Left colon (tissue), 2 donors: ENCODE measurements around the gene RPS6KL1. TPM values are rescaled to one million over a fixed set of nuclear protein-coding genes. Genes with fewer than 3 reads are reported as not detected.

Source experiments
- ATAC-seq: fragments of 200-7000 bp; cut with Tn5 transposase; one replicate; pipeline ENCODE4 v1.9.1; 2020; ENCODE audit warnings: mild to moderate bottlenecking, moderate library complexity
- DNase-seq, 2 donors: peaks; one replicate each; pipeline ENCODE4 v3.0.0-alpha.2; 2020
- intact Hi-C, 2 donors: fragments of 100-400 bp; cut with DNase I in 1 of 2; cut with micrococcal nuclease in 1 of 2; formaldehyde crosslinking; loops; one replicate each; pipeline versions ENCODE4 v1.11.2 to v1.14.0; 2022; cut with DNase I, micrococcal nuclease
- total RNA-seq, 2 donors: library from RNA; stranded (reverse); fragmentation: NEBNext Ultra II Directional; extraction: Animal tissue kit (Norgen Biotek cat#: 25700); gene quantifications; one replicate each; pipeline ENCODE4 v1.2.1, GENCODE V29; 2021
- donor health status: DM: no; HTN: no; CAD: no.
- donor health status: DM: yes; HTN: yes; CAD: no.

Gene RPS6KL1
- total RNA-seq, 2 donors from 2014 or later, result 9.7 to 13.3 TPM

DNA sequence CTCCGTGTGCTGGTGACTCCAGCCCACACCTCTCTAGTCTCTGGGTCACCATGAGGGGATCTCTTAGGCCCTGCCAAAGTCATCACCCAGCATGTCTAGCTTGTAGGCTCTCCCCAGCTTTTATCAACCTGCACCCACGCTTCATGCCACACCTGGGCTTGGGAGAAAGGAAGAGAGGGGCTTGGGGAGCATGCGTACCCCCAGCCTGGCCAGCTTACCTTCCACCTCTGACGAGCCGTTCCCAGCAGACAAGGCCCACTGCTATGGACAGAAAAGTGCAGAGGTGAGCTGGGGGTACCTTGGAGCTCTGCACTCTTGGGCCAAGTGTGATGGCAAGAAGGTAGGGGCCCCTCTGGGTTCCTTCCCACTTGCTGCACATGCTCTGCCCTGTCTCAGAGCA is 30.6 kb upstream of the RPS6KL1 start:
- DNase-seq, result no peak
- ATAC-seq, result no peak
- intact Hi-C loops, result no loop called here

DNA sequence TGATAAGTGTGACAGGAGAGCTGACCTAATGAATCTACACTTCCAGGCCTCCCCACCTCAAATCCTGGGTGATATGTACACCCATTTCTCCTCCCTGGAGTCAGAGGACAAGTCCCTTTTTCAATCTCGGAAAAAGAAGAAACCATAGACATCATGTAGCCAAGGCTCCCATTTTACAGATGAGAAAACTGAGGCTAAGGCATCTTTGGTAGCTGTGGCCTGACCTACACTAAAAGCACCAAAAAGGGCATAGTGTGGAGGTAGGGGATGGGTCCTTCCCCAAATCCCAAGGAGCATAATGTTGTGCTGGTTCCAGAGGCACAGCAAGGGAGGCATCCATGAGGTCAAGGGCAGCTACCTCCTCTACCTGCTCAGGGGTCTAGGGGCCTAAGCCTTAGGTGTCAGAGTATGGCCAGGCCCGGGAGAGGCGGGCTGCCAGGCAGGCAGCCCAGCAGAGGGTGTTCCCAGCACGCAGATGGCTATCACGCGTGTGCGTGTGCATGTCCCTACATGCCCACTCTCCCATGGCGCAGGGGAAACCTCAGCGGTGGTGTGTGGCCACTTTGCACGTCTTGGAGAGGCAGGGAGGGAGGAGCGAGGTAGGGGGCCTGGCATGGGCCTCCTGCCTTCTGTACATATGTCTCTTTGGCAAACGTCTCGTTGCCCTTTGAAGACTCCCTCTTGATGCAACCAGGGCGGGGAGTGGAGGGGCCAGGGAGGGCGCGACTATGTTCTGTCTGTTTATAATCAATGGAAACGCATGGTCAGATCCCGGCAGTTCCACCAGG is 29.8 kb upstream of the RPS6KL1 start:
- no peak for DNase-seq
- intact Hi-C loops, result no loop called here
- ATAC-seq, result no peak

DNA sequence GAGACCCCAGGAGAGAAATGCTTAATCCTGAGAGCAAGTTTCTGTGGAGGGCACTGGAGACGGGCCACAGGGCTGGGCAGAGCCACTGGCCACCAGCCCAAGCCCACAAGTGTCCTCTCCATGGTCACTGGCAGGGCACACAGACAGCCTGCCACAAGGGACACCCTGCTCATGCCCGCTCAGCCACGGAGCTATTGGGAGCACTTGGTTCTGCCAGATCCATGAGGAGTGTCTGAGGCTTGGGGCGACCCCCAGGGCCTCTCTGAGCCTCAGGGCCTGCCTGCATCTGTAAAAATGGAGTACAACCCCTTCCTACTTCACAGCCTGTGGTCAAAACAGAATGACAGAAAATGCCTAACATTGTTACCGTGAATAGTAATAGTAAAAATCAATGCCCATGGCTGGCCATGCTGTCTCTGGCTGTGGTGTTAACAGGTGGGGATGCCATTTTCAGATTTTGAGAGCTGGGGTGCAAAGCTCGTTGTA is 29.2 kb upstream of the RPS6KL1 start:
- intact Hi-C loops, result no loop called here
- ATAC-seq, result no peak
- DNase-seq, result no peak

DNA sequence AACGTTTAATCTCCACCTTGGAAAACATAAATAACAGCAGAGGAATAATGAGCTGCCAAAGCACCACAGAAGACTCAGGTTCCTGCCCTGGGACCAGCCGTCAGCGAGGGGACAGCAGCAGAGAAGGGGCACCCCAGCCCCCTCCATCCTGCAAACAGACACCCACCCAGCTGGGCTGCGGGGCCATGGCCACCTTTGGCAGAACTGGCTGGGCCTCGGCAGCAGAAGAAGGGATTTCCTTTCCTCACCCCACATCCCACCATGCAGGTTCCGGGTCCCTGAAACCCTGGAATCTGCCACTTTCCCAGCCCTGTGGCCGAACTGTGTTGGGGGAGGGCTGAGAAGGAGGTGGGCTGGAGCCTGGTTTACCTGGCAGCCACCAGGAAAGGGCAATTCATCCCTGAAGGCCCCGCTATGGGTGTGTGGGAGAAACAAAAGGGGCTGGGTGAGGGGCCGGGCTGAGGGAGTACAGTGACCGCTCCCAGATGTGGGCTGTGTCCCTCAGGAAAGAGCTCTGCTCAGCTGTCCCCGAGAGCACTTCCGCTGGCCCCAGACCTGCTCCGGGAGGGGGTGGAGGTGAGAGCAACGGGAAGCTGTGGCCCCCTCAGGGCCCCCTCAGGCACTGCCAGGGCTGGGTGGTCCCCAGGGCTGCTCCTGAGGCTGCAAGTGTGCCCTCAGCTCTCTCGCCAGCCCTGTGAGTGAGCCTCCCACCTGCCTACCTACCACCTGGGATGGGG is 28.6 kb upstream of the RPS6KL1 start:
- DNase-seq (no peak), ATAC-seq (no peak)
- intact Hi-C loops, result no loop called here

DNA sequence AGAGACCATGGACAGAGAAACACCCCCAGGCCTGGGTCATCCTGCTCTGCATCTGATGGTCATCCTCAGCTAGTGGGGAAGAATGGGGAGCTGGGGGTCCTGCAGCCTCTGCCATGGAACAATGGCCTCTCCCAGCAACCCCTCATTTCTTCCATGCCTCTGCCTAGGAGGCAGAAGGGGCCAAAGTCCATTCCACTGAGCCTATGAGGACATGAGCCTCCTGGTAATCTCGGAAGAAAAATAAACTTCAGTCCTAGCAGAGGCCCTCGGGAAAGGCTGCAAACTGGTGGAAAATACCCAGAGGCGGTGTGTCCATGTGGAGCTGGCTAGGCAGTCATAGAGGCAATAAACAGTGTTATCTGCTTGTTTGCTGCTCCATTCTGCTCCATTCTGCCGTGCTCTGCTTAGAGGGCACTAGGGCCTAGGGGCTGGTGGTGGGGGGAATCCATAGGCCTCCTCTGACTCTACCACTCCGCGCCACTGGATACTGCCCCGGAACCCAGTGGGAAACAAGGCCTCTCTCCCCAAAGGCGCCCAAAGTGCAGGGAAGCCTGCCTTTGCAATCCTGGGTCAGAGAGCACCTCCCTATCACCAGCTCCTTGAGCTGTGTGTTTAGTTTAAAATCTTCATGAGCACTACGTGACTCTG is 27.9 kb upstream of the RPS6KL1 start:
- intact Hi-C loops, result no loop called here
- DNase-seq, result no peak

DNA sequence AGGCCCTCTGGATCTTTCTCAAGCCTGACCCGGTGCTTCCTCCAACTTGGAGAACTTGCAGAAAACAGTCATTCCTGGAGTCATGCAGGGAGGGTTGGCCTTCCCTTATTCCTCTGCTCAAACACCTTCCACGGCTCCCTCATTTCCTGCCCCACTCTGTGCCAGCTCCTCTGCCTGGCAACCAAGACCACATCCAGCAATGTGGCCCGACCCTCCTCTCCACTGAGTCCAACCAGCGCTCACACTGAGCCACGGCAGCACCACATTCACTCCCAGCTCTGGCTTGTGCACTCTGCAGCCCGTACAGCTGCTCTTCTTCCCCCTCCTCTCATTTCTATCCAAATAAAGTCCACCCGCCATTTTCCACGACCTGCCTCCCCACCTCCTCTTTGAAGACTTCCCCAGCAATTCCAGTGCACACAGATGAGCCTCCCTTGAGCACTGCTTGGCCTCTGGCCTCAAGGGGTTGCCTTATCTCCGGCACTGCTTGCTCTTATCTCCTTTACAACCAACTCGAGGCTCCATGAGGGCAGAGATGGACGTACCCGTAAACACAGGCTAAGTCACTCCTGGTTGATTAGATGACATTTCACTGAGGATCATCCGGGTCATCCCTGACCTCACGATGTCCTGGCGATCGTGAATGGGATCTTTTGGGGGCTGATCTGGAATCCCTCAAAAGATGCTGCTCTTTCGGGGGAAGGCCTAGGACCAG is 27.0 kb upstream of the RPS6KL1 start:
- intact Hi-C loops, result loop anchor here in 1 of 2 donors (5.0 kb wide), 1 partner anchor 137 kb away; no protein-coding TSS in a partner anchor
- DNase-seq (no peak), ATAC-seq (no peak)

More for the DNA sequence above, 27.9 kb upstream of the RPS6KL1 start:
- ATAC-seq, result peak; percentile 75

DNA sequence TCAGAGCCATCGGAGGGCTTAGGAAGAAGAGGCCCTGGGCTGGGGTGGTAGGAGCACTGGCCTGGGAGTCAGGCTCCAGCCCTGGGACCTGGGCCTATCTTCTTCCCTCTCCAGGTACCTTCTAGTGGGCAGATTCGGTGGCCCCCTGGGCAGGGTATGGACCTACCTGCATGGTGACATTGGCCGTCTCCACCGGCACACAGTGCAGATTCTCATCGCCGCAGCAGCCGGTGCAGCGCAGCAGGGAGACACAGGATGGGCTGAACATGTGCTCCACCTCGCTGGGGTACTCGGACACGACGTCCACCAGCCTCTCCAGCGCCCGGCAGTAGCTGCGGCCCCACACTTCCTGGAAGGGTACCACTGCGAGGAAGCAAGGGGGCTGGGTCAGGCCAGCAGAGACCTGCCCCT is 26.1 kb upstream of the RPS6KL1 start:
- intact Hi-C loops, result loop anchor here in 1 of 2 donors (5.0 kb wide), 1 partner anchor 138 kb away; no protein-coding TSS in a partner anchor
- no peak for ATAC-seq
- no peak for DNase-seq

DNA sequence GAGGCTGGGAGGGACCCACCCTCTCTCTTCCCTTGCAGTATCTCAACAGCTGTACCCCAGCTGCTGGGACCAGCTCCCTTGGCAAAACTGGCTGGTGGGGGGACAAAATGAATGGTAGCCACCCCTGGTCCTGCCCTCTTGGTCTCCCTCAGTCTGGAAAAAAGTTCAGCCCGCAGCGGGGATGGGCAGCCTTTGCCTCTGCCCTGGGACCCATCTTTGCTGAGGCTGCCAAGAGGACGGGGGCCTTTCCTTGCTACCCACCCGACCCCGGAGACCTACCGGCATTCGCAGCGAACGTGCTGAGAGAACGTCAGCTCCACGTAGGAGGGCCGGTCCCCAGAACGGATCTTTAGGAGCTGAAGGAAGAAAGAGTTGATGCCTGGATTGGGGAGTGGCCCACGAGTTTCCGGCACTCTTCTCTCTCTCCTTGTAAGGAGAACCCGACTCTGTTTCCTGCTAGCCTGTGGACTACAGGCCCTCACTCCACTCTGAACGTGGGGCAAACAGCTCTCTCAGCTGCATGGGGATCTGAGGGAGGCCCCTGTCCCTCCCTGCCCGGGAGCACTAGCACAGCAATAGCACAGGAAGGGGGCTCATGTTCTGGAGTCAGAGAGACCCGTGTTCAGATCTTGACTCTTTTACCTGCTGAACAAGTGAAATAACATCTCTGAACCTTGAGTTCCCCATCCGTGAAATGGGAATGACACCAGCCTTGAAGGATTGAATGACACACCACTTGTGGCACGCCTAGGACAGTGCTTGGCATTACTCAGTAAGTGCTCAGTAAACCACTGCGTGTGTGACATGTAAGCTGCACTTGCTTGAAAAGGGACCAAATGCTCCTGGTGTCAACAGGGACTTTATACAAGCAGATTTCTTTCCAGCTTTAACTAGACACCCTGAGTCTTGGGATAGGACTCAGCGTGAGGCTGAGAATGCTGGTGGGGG is 25.4 kb upstream of the RPS6KL1 start:
- ATAC-seq (no peak), DNase-seq (no peak)
- intact Hi-C loops, result loop anchor here in 1 of 2 donors (5.0 kb wide), 1 partner anchor 139 kb away; no protein-coding TSS in a partner anchor

DNA sequence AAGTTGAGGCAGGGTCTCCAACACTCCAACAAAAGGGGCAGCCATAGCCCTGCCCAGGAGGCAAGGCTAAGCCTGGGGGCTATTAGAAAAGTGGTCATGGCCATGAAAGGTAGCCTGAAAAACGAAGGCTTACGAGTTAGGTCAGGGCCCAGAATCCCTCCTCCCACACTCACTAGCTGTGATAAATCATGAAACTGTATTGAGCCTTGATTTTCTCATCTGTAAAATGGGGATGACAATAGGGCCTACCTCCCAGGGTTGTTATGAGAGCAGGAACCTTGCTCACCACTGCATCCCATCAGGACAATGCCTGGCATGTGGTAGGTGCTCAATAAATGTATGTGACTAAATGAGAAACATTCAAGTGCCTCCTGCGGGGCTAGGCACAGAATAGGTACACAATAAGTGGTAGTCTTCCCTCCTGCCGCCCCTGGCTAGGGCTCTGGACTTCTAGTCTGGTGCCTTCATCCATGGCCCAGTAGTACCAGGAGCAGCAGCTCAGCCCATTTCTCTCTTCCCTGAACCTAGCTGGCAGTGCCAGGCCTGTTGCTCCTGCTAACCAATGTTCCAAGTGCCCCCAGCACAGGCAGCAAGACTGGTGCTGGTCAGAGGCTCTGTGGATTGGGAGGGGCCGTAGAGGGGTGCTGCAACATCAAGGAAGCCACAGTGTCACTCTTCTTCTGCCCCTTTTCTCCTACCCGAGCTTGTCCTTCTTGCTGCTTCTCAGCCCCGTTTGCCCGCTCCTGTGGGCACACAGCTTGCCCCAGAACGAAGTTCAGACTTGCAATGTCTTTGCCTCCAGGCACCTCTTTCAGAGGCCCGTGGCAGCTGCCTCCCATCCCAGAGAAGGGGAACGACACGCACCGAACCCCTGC is 24.5 kb upstream of the RPS6KL1 start:
- ATAC-seq, result no peak
- no peak for DNase-seq
- intact Hi-C loops, result loop anchor here in 1 of 2 donors (5.0 kb wide), 1 partner anchor 140 kb away; no protein-coding TSS in a partner anchor

DNA sequence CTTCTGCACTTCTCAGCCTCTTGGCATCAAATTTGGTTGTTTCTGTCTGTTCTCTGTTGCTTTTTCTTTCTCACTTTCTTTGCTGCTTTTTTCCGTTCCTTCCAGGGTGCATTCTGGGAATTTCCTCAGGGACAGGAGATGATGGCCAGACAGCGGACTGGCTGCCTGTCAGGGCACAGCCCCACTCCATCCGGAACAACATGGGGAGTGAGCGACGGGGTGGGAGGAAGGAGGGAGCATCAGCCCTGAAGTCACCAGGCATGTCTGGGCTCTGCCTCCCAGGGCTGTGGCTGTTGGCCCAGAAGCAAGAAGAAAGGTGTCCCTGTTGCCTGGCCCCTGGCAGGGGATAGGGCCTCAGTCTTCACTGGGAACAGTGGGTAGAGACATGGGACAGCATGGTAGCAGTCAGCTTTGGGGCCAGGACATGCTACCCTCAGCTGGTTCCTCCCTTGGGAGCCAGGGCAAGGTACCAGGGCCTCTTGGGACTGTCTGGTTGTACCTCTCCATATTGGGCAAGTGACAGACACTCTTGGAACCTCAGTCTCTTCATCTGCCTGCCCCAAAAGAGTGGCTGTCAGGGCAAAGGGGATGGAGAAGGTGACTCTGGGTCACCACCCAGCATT is 23.7 kb upstream of the RPS6KL1 start:
- intact Hi-C loops, result loop anchor here in 1 of 2 donors (5.0 kb wide), 1 partner anchor 141 kb away; no protein-coding TSS in a partner anchor
- ATAC-seq, result no peak
- DNase-seq, result no peak

DNA sequence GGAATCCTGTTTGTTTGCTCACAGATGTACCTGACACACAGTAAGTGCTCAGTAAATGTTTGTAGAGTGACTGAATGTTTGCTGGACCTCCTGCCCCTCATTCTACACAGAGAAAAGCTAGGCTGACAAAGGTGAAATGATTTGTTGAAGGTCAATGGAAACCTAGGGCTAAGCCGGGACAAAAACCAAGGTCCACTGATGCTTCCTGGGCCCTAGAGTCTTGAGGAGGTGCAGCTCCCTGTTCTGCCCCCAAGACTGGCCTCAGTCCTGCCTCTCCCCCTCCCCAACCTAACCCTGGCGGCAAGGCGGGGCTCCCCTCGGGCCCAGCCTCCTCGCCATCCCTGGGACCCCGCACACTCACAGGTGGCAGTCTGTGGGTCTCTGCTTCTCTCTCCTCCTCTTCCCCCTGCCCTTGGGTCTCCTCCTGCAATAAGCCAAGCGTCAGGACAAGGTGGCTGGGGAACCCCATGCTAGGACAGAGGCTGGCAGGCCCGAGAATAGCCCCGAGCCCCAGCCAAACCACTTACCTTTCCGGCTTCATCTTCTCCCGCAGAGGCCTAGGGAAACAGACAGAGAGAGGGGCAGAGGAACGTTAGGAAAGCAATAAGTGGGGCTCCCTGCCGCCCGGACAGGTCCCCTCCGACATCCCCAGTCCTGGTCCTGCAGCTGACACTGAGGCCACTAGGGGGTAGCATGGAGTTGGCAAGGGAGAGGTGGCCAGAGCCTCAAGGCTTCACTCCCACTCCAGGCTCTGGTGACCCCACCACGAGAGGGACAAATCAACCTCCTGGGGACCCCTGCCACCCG is 23.0 kb upstream of the RPS6KL1 start:
- ATAC-seq, result peak; percentile 68
- intact Hi-C loops, result loop anchor here in 1 of 2 donors (5.0 kb wide), 1 partner anchor 141 kb away; no protein-coding TSS in a partner anchor
- DNase-seq, result peak; percentile 65 to 82

DNA sequence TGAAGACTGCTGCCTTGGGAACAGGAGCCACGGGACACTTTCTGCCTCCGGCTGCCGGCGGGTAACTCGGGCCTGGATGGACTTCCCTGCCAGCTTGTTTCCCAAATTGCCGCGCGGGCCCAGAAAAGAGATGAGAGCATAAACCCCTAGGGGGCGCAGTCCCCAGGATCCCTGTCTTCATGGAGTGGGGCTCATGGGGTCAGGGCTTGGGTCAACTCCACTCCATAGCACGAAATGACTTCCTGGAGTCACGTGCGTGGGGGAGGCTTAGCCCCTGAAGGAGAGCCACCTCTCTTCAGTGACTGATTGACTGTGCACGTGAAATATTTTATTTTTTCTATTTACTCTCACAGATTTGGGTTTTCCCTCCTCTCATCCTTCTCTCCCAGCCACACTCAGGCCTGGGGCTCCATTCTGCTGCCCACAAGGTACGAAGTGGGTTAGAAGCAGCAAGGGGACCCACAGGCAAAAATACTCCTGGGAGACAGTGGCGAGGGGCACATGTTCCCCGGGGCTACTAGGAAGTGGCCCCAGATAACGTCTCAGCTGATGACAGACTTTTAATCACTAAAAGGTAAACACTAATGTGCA is 22.3 kb upstream of the RPS6KL1 start:
- DNase-seq (no peak), ATAC-seq (peak; percentile 28)
- intact Hi-C loops, result loop anchor here in 1 of 2 donors (5.0 kb wide), 1 partner anchor 142 kb away; no protein-coding TSS in a partner anchor

DNA sequence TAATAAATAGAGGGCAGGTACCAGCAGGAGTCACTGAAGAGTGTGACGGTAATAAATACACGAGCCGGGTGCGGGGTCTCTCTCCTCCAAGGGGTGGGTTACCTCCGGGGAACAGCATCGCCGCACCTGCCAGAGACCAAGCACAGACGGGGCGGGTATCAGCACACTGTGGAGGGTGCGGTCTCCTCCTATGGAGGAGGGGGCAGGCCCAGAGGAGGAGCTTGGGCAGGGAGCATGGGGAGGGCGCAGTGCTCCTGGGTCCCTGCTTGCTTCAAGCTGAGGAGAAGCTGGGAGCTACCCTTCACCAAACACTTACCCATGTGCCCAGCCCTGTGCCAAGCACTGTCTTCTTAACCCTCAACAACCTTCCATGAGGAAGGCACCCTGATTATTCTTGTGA is 19.5 kb upstream of the RPS6KL1 start:
- DNase-seq, result no peak
- no peak for ATAC-seq
- intact Hi-C loops, result no loop called here

DNA sequence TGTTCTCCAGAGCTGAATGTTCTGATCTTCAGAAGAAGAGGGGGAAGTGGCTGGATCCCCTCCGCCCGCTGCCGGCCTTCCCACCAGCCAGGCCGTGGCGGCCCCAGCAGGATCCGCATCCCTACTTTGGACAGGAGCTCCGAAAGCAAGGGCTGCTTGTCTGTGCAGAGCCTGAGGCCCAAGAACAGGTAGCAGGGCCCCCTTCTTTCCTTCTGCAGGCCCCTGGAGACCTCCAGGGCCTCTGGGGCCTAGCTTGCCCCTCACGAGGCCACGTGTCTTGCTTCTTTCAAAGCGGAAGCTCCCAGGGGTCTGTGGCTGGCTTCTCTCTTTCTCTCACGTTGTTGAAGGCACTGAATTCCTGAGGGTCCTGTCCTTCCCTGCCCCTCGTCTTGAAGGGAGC is 19.1 kb upstream of the RPS6KL1 start:
- no peak for ATAC-seq
- DNase-seq, result no peak
- intact Hi-C loops, result no loop called here

DNA sequence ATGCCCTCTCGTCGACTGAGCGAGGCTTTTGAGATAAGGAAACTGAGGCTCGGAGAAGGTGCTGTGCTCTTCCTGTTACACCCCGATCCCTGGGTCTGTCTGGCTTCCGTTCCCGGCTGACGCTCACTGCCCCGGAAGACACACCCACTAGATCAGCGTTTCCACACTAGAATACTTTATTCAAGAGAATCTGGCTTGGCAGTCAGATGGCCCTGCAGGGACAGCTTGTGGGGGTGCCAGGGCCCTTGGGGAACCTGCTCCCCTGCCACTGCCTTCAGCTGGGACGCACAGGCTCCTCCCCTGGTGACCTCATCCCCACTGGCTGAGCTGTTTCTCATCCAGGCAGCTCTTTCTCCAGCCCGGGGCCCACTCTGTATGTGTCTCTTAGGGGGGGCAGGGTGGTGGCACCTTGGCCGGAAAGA is 18.6 kb upstream of the RPS6KL1 start:
- ATAC-seq (peak; percentile 29), DNase-seq (peak; percentile 55 to 58)
- intact Hi-C loops, result no loop called here
